Left ventricle myocardium inferior (tissue), 1 donor: ENCODE results near the gene GTF3C5. TPM values are rescaled to one million over a fixed set of nuclear protein-coding genes. Genes with fewer than 3 reads are reported as not detected.
A peak's percentile ranks its signal among the peaks of the same experiment; 100 is the strongest.
"Not testable (repeated sequence)": the region's sequence is repeated elsewhere in the genome, so short reads cannot be mapped to it uniquely, and the experiment has no call there.

Experiments
- DNase-seq: peaks from one replicate; pipeline ENCODE4 v3.0.0-alpha.2; 2020
- H3K27ac ChIP-seq: fragments of 200-600 bp; replicated peaks from 2 replicates; pipeline ENCODE4 v1.8.0; 2021
- H3K27me3 ChIP-seq: fragments of 200-600 bp; 2 replicates; pipeline ENCODE4 v1.8.0; 2021; ENCODE audit warnings: low read depth
- H3K36me3 ChIP-seq: fragments of 200-600 bp; 2 replicates; pipeline ENCODE4 v1.8.0; 2021
- H3K4me1 ChIP-seq: fragments of 200-600 bp; 2 replicates; pipeline ENCODE4 v1.8.0; 2021
- H3K4me3 ChIP-seq: fragments of 200-600 bp; 2 replicates; pipeline ENCODE4 v1.8.0; 2021; ENCODE audit warnings: mild to moderate bottlenecking, moderate library complexity
- H3K9me3 ChIP-seq: fragments of 200-600 bp; replicated peaks from 2 replicates; pipeline ENCODE4 v1.8.0; 2021
- intact Hi-C: fragments of 100-400 bp; cut with micrococcal nuclease; formaldehyde crosslinking; loops from one replicate; pipeline ENCODE4 v1.11.0; 2022
- total RNA-seq: library from RNA; stranded (reverse); fragmentation: NEBNext Ultra II Directional; extraction: Animal tissue kit (Norgen Biotek cat#: 25700); gene quantifications from one replicate; pipeline ENCODE4 v1.2.1, GENCODE V29; 2021
- TF ChIP-seq, protein P1 (sequence below): fragments of 200-600 bp; IDR thresholded peaks from 2 replicates; pipeline ENCODE4 v1.8.0; 2021; ENCODE audit warnings: antibody characterized with exemption, mild to moderate bottlenecking, borderline replicate concordance
- donor health status: DM: no; HTN: yes; CAD: no; lungs with severe emphysema.

Gene GTF3C5
- total RNA-seq, 1 donor from 2014 or later: 36.0 TPM

DNA sequence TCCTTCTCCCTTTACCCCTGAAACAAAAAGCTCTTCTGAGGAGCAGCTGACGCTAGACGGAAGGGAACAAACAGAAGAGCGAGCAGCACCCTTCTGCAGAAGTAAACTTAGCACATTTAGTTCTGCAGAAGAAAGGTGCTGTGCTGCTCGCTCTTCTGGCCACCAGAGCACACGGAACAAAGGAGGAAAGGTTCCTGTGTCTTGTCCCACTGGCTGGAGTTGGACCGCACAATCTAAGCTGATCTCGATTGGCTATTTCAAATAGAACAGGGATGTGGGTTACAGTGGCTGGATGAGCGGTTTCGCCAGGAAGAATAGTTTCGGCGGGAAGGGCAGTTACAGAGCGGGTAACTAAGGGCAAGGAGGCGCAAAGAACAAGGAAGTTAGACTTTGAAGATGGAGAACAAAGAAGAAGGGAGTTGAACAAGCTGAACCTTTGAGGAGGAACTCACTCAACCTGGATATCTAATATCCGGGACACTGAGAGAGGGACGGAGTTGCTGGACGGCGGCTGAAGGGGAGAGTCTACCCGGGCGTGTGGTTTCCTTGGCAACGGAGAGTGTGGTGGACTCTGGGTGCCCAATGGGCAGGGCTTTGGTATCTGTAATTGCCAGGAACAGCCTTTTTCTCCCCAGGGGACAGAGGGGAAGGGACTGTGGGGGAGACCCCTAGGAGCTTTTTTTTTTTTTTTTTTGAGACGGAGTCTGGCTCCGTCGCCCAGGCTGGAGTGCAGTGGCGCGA lies 7.1 kb downstream of the GTF3C5 start:
- DNase-seq: no peak
- Histone ChIP-seq H3K4me1 (peaks cover 6% of the 10 kb centered on the region), H3K4me3 (no peak overlapping the region), H3K9me3 (no peaks in the 10 kb centered on the region), H3K27me3 (no peaks in the 10 kb centered on the region), H3K27ac (no peak overlapping the region), H3K36me3 (peaks cover 13% of the 10 kb centered on the region)
- TF ChIP-seq, protein P1, sequence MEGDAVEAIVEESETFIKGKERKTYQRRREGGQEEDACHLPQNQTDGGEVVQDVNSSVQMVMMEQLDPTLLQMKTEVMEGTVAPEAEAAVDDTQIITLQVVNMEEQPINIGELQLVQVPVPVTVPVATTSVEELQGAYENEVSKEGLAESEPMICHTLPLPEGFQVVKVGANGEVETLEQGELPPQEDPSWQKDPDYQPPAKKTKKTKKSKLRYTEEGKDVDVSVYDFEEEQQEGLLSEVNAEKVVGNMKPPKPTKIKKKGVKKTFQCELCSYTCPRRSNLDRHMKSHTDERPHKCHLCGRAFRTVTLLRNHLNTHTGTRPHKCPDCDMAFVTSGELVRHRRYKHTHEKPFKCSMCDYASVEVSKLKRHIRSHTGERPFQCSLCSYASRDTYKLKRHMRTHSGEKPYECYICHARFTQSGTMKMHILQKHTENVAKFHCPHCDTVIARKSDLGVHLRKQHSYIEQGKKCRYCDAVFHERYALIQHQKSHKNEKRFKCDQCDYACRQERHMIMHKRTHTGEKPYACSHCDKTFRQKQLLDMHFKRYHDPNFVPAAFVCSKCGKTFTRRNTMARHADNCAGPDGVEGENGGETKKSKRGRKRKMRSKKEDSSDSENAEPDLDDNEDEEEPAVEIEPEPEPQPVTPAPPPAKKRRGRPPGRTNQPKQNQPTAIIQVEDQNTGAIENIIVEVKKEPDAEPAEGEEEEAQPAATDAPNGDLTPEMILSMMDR: no peak
- intact Hi-C loops: loop anchor here (10.0 kb wide), 1 partner anchor 107 kb away; no protein-coding TSS in a partner anchor

DNA sequence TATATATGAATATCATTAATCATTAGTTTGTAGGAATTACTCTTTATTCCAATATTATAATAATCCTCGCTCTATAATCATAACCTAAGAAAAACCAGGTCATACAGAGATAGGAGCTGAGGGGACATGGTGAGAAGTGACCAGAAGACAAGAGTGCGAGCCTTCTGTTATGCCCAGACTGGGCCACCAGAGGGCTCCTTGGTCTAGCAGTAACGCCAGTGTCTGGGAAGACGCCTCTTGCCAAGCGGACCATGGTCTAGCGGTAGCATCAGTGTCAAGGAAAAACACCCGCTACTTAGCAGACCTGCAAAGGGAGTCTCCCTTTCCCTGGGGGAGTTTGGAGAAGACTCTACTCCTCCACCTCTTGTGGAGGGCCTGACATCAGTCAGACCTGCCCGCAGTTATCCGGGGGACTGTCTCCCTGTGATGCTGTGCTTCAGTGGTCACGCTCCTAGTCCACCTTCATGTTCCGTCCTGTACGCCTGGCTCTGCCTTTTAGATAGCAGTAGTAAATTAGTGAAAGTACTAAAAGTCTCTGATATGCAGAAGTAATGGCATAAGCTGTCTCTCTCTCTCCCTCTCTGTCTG lies 10.2 kb downstream of the GTF3C5 start:
- H3K4me1 ChIP-seq, H3K27ac ChIP-seq, H3K27me3 ChIP-seq, H3K4me3 ChIP-seq, intact Hi-C loops, H3K9me3 ChIP-seq: not testable (repeated sequence)
- DNase-seq: peak; percentile 50
- TF ChIP-seq, protein P1: peak; percentile 69
- H3K36me3 ChIP-seq: peaks cover 43% of the 10 kb centered on the region

DNA sequence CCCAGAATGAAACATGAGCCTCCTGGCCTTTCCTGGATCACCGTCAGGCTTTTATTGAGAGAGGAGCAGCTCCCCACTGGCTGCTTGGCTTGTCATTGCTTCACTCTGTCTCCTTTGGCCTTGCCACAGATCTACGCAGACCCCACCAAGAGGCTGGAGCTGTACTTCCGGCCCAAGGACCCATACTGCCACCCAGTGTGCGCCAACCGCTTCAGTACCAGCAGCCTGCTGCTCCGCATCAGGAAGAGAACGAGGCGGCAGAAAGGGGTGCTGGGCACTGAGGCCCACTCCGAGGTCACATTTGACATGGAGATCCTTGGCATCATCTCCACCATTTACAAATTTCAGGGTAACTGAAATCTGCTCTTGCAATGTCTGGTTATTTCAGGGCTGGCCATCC lies 11.2 kb downstream of the GTF3C5 start:
- Histone ChIP-seq H3K27me3 (no peaks in the 10 kb centered on the region), H3K36me3 (peaks cover 53% of the 10 kb centered on the region), H3K4me1 (no peaks in the 10 kb centered on the region), H3K27ac (no peak overlapping the region), H3K4me3 (no peak overlapping the region), H3K9me3 (no peaks in the 10 kb centered on the region)
- intact Hi-C loops: no loop called here
- TF ChIP-seq, protein P1: no peak
- no peak for DNase-seq

DNA sequence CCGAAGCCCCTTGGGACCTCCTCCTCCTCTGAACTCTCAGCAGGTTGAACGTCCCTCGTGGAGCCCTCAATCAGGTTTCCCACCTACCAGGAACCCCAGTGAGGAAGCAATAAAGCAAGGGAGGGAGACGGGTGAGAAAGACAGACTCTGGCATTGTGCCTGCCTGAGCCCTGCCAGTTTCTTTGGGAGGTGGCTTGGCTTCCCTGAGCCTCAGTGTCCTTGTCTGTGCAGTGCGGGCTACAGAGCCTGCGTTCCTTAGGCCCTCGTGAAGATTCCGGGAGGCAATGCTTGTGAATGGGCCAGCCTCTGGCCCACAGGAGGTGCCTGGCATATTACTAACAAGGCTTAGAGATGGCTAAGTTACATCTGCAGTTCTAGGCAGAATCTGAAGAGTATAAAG lies 11.9 kb downstream of the GTF3C5 start:
- Histone ChIP-seq H3K9me3 (no peaks in the 10 kb centered on the region), H3K27ac (no peak overlapping the region), H3K27me3 (no peaks in the 10 kb centered on the region), H3K36me3 (peaks cover 60% of the 10 kb centered on the region), H3K4me3 (no peak overlapping the region), H3K4me1 (no peaks in the 10 kb centered on the region)
- TF ChIP-seq, protein P1: no peak
- intact Hi-C loops: no loop called here
- DNase-seq: no peak

DNA sequence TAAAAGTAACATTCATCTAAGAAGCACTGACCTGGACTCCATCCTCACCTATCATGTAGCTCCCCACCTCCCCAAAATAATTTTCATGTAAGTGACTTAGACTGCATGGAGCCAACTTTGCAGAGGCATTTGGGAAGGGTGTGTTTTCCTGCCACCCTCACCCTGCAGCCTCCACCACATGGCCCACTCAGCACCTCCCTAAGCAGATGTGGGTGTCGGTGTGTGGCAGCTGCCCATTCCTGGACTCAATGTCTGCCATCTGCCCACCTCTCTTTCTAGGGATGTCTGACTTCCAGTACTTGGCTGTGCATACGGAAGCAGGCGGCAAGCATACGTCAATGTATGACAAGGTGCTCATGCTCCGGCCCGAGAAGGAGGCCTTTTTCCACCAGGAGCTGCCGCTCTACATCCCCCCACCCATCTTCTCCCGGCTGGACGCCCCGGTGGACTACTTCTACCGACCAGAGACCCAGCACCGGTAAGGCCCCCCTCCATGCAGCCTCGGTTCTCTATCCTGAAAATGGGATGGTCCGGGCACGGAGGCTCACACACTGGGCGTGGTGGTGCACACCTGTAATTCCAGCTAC lies 12.7 kb downstream of the GTF3C5 start:
- Histone ChIP-seq H3K27me3 (no peaks in the 10 kb centered on the region), H3K4me1 (no peaks in the 10 kb centered on the region), H3K36me3 (peaks cover 69% of the 10 kb centered on the region), H3K27ac (no peak overlapping the region), H3K4me3 (no peak overlapping the region), H3K9me3 (no peaks in the 10 kb centered on the region)
- TF ChIP-seq, protein P1: no peak
- intact Hi-C loops: no loop called here
- DNase-seq: no peak
